GM12873 (cell line): ENCODE results near the gene CCL17.

Experiments
- CTCF ChIP-seq: IDR thresholded peaks from 2 replicates; pipeline ENCODE4 v1.5.1; 2012; ENCODE audit warnings: low read depth, mild to moderate bottlenecking, moderate library complexity, low read length, control low read depth; ENCODE audit not compliant: insufficient read depth; ENCODE audit errors: missing control alignments

CCL17 gene

GRCh38 chr16:57403965-57404817, at the start of gene CCL17:
CCL17 (plus strand) TSS chr16:57404767; CDS start chr16:57413933, 9,166 bp downstream.
- no peak for TF ChIP-seq CTCF

- TF ChIP-seq CTCF, result no peak
Measured at GRCh38 chr16:57355898-57356414, 48.6 kb upstream of the CCL17 start.

- TF ChIP-seq CTCF, result no peak
Measured at GRCh38 chr16:57356547-57356946, 48.0 kb upstream of the CCL17 start.

GRCh38 chr16:57357330-57358085, 47.1 kb upstream of the CCL17 start:
- TF ChIP-seq CTCF, result no peak

GRCh38 chr16:57358086-57358420, 46.5 kb upstream of the CCL17 start:
- no peak for TF ChIP-seq CTCF

GRCh38 chr16:57358527-57359095, 46.0 kb upstream of the CCL17 start, which contains the start of gene CCL22:
CCL22 (plus strand) TSS chr16:57358783; CDS start chr16:57358817, 34 bp downstream.
- no peak for TF ChIP-seq CTCF

GRCh38 chr16:57360321-57360935, 44.1 kb upstream of the CCL17 start:
- TF ChIP-seq CTCF, result no peak
